HepG2 (cell line): ENCODE data around the gene KREMEN1. TPM values are rescaled to one million over a fixed set of nuclear protein-coding genes. Genes with fewer than 3 reads are reported as not detected.

ENCODE experiments used
- ATAC-seq: fragments of 200-7000 bp; cut with Tn5 transposase; 3 replicates; pipeline ENCODE4 v1.9.1; 2020; ENCODE audit warnings: mild to moderate bottlenecking, moderate library complexity
- BruUV-seq: library from RNA; stranded (reverse); fragments of 400-500 nt; replicated peaks from 2 replicates; lab custom pipeline; 2021; lab: Mats Ljungman, UMichigan
- CTCF ChIA-PET: fragments of 300-600 bp; formaldehyde crosslinking; extraction: SDS; loops from one replicate; lab custom pipeline; 2021; ENCODE audit warnings: low total read pairs, inconsistent platforms, low intra/inter-chr PET ratio; lab: Yijun Ruan, JAX
- POLR2A ChIA-PET: fragments of 350-600 bp; sonication (Branson Sonifier 250); formaldehyde crosslinking; loops from one replicate; lab custom pipeline; 2020; ENCODE audit warnings: antibody characterized with exemption, inconsistent platforms; lab: Yijun Ruan, JAX
- DNase-seq: peaks from one replicate; pipeline ENCODE4 v3.0.0-alpha.2; 2015; ENCODE audit warnings: low spot score
- FAIRE-seq: peaks from 3 replicates; lab custom pipeline; 2011; peaks lifted over from hg19 to GRCh38; lab: Jason Lieb, UNC
- H2AFZ ChIP-seq: one replicate; pipeline ENCODE4 v1.6.1; 2011; ENCODE audit warnings: low read length, inconsistent platforms
- H3K27ac ChIP-seq: fragments of 300-600 bp; 3 replicates; pipeline ENCODE4 v1.8.0; 2011; ENCODE audit warnings: mixed run types, mild to moderate bottlenecking, mixed read lengths, low read length, inconsistent platforms; ENCODE audit not compliant: insufficient read depth; ENCODE audit errors: extremely low read length
- H3K27me3 ChIP-seq, 2 experiments: fragments of 200-600 bp in 1 of 2; 2 replicates in 1 of 2; 3 replicates in 1 of 2; pipeline versions ENCODE4 v1.6.0 to v1.8.0; 2011; ENCODE audit warnings: low read length in 2 of 2, mild to moderate bottlenecking in 2 of 2, moderate library complexity in 2 of 2, inconsistent platforms in 1 of 2; ENCODE audit not compliant: insufficient read depth in 2 of 2, control insufficient read depth in 1 of 2
- H3K36me3 ChIP-seq, 2 experiments: fragments of 200-600 bp in 1 of 2; replicated peaks in 1 of 2; 2 replicates in 1 of 2; 3 replicates in 1 of 2; pipeline versions ENCODE4 v1.5.1 to v1.8.0; 2011; ENCODE audit warnings: low read length in 2 of 2, inconsistent platforms in 1 of 2; ENCODE audit not compliant: insufficient read depth in 2 of 2, control insufficient read depth in 1 of 2
- H3K4me1 ChIP-seq: 2 replicates; pipeline ENCODE4 v1.5.1; 2012; ENCODE audit warnings: low read length, inconsistent platforms; ENCODE audit not compliant: insufficient read depth
- H3K4me2 ChIP-seq: 2 replicates; pipeline ENCODE4 v1.6.0; 2011; ENCODE audit warnings: low read depth, low read length, inconsistent platforms
- H3K4me3 ChIP-seq, 3 experiments: fragments of 200-600 bp in 1 of 3; sonication (generic), shearing (Covaris generic) in 1 of 3; replicated peaks in 1 of 3; 2 replicates each; pipeline ENCODE4 v1.5.1; 2011 to 2016; ENCODE audit warnings: low read length in 3 of 3, inconsistent platforms in 2 of 3, low read depth in 2 of 3, mild to moderate bottlenecking in 2 of 3, control low read depth in 1 of 3, mixed read lengths in 1 of 3; ENCODE audit not compliant: insufficient read depth in 1 of 3
- H3K79me2 ChIP-seq: one replicate; pipeline ENCODE4 v1.6.1; 2011; ENCODE audit warnings: low read length, inconsistent platforms; ENCODE audit not compliant: insufficient read depth
- H3K9ac ChIP-seq: 2 replicates; pipeline ENCODE4 v1.6.0; 2011; ENCODE audit warnings: mild to moderate bottlenecking, low read depth, low read length, inconsistent platforms; ENCODE audit not compliant: insufficient read depth
- H3K9me3 ChIP-seq: 2 replicates; pipeline ENCODE4 v1.5.1; 2012; ENCODE audit warnings: mild to moderate bottlenecking, low read length
- H4K20me1 ChIP-seq: 2 replicates; pipeline ENCODE4 v1.6.0; 2011; ENCODE audit warnings: inconsistent platforms, mild to moderate bottlenecking, low read length, moderate library complexity; ENCODE audit not compliant: insufficient read depth
- AGO2 ChIP-seq: fragments of 200-400 bp; formaldehyde crosslinking; optimal IDR thresholded peaks from 2 replicates; pipeline ENCODE3; 2017; ENCODE audit warnings: mild to moderate bottlenecking, low read depth, low read length, moderate library complexity
- CHCHD3 ChIP-seq: sonication (generic); formaldehyde crosslinking; IDR thresholded peaks from 2 replicates; pipeline ENCODE4 v1.8.0; 2022; ENCODE audit warnings: mild to moderate bottlenecking, missing genetic modification reagents, moderate library complexity
- NR2F6 ChIP-seq, 2 experiments: IDR thresholded peaks; 2 replicates each; pipeline ENCODE4 v1.6.1; 2016; ENCODE audit warnings: antibody characterized with exemption in 1 of 2, mild to moderate bottlenecking in 1 of 2
- PBX2 ChIP-seq: IDR thresholded peaks from 2 replicates; pipeline ENCODE4 v1.6.1; 2016; ENCODE audit warnings: control low read depth
- RAD51 ChIP-seq: fragments of 450-650 bp; IDR thresholded peaks from 2 replicates; pipeline ENCODE4 v1.6.1; 2016; ENCODE audit warnings: borderline replicate concordance
- ZC3H13 ChIP-seq: sonication (generic); formaldehyde crosslinking; IDR thresholded peaks from 2 replicates; pipeline ENCODE4 v1.8.1; 2023; ENCODE audit warnings: mild to moderate bottlenecking, missing genetic modification reagents, moderate library complexity
- WGBS: methylation state at CpG from one replicate; pipeline ENCODE4 v1.1.6; 2017; ENCODE audit warnings: low lambda C conversion rate; 5-methylcytosine and 5-hydroxymethylcytosine counted together
- in situ Hi-C: cut with HindIII; loops from 2 replicates; pipeline ENCODE4 v1.10.0; 2017; ENCODE audit warnings: low pct_unique_long_range_greater_than_20kb; ENCODE audit not compliant: extremely low pct_ligation_motif_present
- intact Hi-C: fragments of 100-400 bp; cut with micrococcal nuclease; formaldehyde crosslinking; loops from one replicate; pipeline ENCODE4 v1.10.0; 2022; ENCODE audit not compliant: unreplicated experiment
- polyA plus RNA-seq, 8 experiments: library from polyadenylated mRNA; depleted of rRNA in 3 of 8; stranded (reverse) in 7 of 8; unstranded in 1 of 8; fragments of >200 nt; fragmentation: Illumina TruSeq in 4 of 8; extraction: Trizol in 4 of 8; gene quantifications; 2 replicates each; pipeline versions ENCODE4 v1.2.1 to v1.2.3, GENCODE V29; 2011 to 2016; ENCODE audit warnings: low read depth in 4 of 8, missing spikeins in 1 of 8, mixed read lengths in 1 of 8; ENCODE audit not compliant: insufficient read depth in 1 of 8
- total RNA-seq, 5 experiments: library from RNA; depleted of rRNA; stranded (reverse); fragments of >200 nt; fragmentation: Illumina TruSeq; extraction: Trizol; gene quantifications; 2 replicates each; pipeline ENCODE4 v1.2.3, GENCODE V29; 2016; ENCODE audit warnings: low read depth in 1 of 5
- TF ChIP-seq, protein P1 (sequence below), 2 experiments: fragments of 450-650 bp in 1 of 2; sonication (generic) in 1 of 2; formaldehyde crosslinking in 1 of 2; IDR thresholded peaks; 2 replicates each; pipeline versions ENCODE4 v1.6.1 to v1.8.0; 2016 to 2022; ENCODE audit warnings: antibody characterized with exemption in 1 of 2, mild to moderate bottlenecking in 1 of 2, missing genetic modification reagents in 1 of 2

KREMEN1 gene
- total and polyA plus RNA-seq, 2 of the 13 experiments (the other 11 are each of a cell fraction or from before 2014, with no cell fraction given) = 9.8 to 13.8 TPM

GRCh38 chr22:29049655-29050263, 23.1 kb upstream of the KREMEN1 start:
- 95% methylated on average over 15 of the region's 38 CpGs for WGBS
- Histone ChIP-seq H3K4me3 (no peak overlapping the region), H3K27me3 (no peaks in the 10 kb centered on the region), H4K20me1 (peaks cover 7% of the 10 kb centered on the region; the same call in 1 of the 2 replicates), H3K4me2 (no peak overlapping the region), H3K27ac (no peak overlapping the region), H3K79me2 (no peaks in the 10 kb centered on the region), H3K9me3 (no peaks in the 10 kb centered on the region), H2AFZ (no peak overlapping the region), H3K9ac (no peak overlapping the region), H3K36me3 (peaks cover 49 to 65% of the 10 kb centered on the region in 2 experiments), H3K4me1 (peaks cover 26% of the 10 kb centered on the region)
- CTCF ChIA-PET = no interaction called here
- intact Hi-C loops (no loop called here), in situ Hi-C loops (no loop called here)
- FAIRE-seq (no peak), ATAC-seq (peak; percentile 6; the same call in 2 of the 3 replicates), DNase-seq (no peak)
- POLR2A ChIA-PET = no interaction called here
- TF ChIP-seq NR2F6 (IDR thresholded peaks at IDR 0.05) (no peak), NR2F6 (CRISPR knock-in tag; IDR thresholded peaks at IDR 0.05) (no peak), AGO2 (peak; percentile 68)
- BruUV-seq = no TSS peak

- Histone ChIP-seq H3K4me2 (no peak overlapping the region), H3K36me3 (peaks cover 49 to 58% of the 10 kb centered on the region in 2 experiments), H3K9me3 (no peaks in the 10 kb centered on the region), H2AFZ (no peak overlapping the region), H3K4me1 (peaks cover 21% of the 10 kb centered on the region), H3K4me3 (no peak overlapping the region), H3K27me3 (no peaks in the 10 kb centered on the region), H3K9ac (no peak overlapping the region), H3K79me2 (no peaks in the 10 kb centered on the region), H3K27ac (no peak overlapping the region), H4K20me1 (peaks cover 9% of the 10 kb centered on the region)
- in situ Hi-C loops (no loop called here), intact Hi-C loops (no loop called here)
- DNase-seq (no peak), FAIRE-seq (no peak), ATAC-seq (no peak; the same call in 2 of the 3 replicates)
- 94% methylated on average over 12 of the region's 24 CpGs for WGBS
- peak; percentile 89 for TF ChIP-seq AGO2
- no peak for TF ChIP-seq PBX2
- 0 out of 2 replicates have a peak, but pooled peaks have one; percentile 52 for TF ChIP-seq ZC3H13
- TF ChIP-seq, protein P1, sequence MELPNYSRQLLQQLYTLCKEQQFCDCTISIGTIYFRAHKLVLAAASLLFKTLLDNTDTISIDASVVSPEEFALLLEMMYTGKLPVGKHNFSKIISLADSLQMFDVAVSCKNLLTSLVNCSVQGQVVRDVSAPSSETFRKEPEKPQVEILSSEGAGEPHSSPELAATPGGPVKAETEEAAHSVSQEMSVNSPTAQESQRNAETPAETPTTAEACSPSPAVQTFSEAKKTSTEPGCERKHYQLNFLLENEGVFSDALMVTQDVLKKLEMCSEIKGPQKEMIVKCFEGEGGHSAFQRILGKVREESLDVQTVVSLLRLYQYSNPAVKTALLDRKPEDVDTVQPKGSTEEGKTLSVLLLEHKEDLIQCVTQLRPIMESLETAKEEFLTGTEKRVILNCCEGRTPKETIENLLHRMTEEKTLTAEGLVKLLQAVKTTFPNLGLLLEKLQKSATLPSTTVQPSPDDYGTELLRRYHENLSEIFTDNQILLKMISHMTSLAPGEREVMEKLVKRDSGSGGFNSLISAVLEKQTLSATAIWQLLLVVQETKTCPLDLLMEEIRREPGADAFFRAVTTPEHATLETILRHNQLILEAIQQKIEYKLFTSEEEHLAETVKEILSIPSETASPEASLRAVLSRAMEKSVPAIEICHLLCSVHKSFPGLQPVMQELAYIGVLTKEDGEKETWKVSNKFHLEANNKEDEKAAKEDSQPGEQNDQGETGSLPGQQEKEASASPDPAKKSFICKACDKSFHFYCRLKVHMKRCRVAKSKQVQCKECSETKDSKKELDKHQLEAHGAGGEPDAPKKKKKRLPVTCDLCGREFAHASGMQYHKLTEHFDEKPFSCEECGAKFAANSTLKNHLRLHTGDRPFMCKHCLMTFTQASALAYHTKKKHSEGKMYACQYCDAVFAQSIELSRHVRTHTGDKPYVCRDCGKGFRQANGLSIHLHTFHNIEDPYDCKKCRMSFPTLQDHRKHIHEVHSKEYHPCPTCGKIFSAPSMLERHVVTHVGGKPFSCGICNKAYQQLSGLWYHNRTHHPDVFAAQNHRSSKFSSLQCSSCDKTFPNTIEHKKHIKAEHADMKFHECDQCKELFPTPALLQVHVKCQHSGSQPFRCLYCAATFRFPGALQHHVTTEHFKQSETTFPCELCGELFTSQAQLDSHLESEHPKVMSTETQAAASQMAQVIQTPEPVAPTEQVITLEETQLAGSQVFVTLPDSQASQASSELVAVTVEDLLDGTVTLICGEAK (IDR thresholded peaks at IDR 0.05) = no peak
- TF ChIP-seq, protein P1 (CRISPR knock-in tag; IDR thresholded peaks at IDR 0.05) = no peak
- no peak for TF ChIP-seq RAD51
- no peak for TF ChIP-seq CHCHD3 (CRISPR knock-in tag)
- ChIA-PET CTCF (no interaction called here), POLR2A (no interaction called here)
- no TSS peak for BruUV-seq
Observed at GRCh38 chr22:29050457-29050856, 22.4 kb upstream of the KREMEN1 start.
